H1 (cell line): ENCODE data around the gene B3GALT6. TPM values are rescaled to one million over a fixed set of nuclear protein-coding genes. Genes with fewer than 3 reads are reported as not detected.

Experiments used
- BACH1 ChIP-seq: IDR thresholded peaks from 2 replicates; pipeline ENCODE4 v1.6.1; 2012; ENCODE audit warnings: low read length, improper control_type of control experiment
- E2F6 ChIP-seq: IDR thresholded peaks from 2 replicates; pipeline ENCODE4 v1.6.1; 2012; ENCODE audit warnings: inconsistent platforms
- GABPA ChIP-seq: IDR thresholded peaks from 2 replicates; pipeline ENCODE4 v1.6.1; 2011; ENCODE audit warnings: mild to moderate bottlenecking, low read length, moderate library complexity, borderline replicate concordance; ENCODE audit not compliant: insufficient read depth
- NANOG ChIP-seq: IDR thresholded peaks from 2 replicates; pipeline ENCODE4 v1.6.1; 2011; ENCODE audit warnings: low read length, low read depth, mild to moderate bottlenecking, inconsistent platforms; ENCODE audit not compliant: insufficient read depth, poor library complexity, severe bottlenecking
- POLR2A ChIP-seq, 2 experiments: IDR thresholded peaks; 1 replicate in 1 of 2; 2 replicates in 1 of 2; pipeline ENCODE4 v1.6.1; 2011; ENCODE audit warnings: low read depth in 2 of 2, low read length in 2 of 2, mild to moderate bottlenecking in 2 of 2; ENCODE audit errors: control extremely low read depth in 1 of 2
- SAP30 ChIP-seq: fragments of 300-600 bp; sonication (generic); IDR thresholded peaks from 2 replicates; pipeline ENCODE4 v1.7.1; 2012; ENCODE audit warnings: low read length, moderate library complexity, mild to moderate bottlenecking, inconsistent platforms; ENCODE audit not compliant: insufficient read depth, insufficient replicate concordance
- SIN3A ChIP-seq, 2 experiments: IDR thresholded peaks in 1 of 2; conservative IDR thresholded peaks in 1 of 2; 2 replicates each; pipeline ENCODE4 v1.6.1; 2011 to 2012; ENCODE audit warnings: low read length in 2 of 2, improper control_type of control experiment in 1 of 2, low read depth in 1 of 2, mild to moderate bottlenecking in 1 of 2
- polyA plus RNA-seq, 7 experiments: library from polyadenylated mRNA; depleted of rRNA in 3 of 7; stranded (reverse) in 5 of 7; unstranded in 2 of 7; fragments of >200 nt in 5 of 7; fragments of 200-250 nt in 2 of 7; gene quantifications; 1 replicate in 5 of 7; 2 replicates in 1 of 7; 4 replicates in 1 of 7; pipeline versions ENCODE4 v1.2.1 to v1.2.3, GENCODE V29; 2011 to 2013; ENCODE audit warnings: missing spikeins in 2 of 7, mixed read lengths in 2 of 7
- total RNA-seq: library from RNA; stranded (reverse); fragmentation: NEBNext Ultra II Directional; extraction: Animal tissue kit (Norgen Biotek cat#: 25700); gene quantifications from 2 replicates; pipeline ENCODE4 v1.2.1, GENCODE V29; 2021

B3GALT6 gene
- total and polyA plus RNA-seq, 2 of the 8 experiments (the other 6 are each of a cell fraction or from before 2014, with no cell fraction given), result 18.4 to 20.4 TPM

DNA sequence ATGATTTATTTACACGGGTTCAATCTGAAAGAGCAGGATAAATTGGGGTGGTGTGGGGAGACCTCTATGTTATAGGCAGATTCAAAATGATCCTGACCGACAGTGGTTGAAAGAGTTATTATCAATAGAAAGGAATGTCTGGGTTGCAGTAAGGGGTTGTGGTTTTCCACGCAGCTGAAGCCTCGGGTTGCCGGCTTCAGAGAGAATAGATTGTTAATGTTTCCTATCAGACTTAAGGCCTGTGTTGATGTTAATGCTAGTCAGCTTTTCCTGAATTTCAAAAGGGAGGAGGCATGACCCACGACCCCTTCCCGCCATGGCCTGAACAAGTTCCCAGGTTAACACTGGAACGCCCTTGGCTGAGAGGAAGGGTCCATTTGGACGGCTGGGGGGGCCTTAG lies 43.8 kb downstream of the B3GALT6 start (continued):
- TF ChIP-seq NANOG (no peak), POLR2A (IDR thresholded peaks at IDR 0.05; ENCODE audit: control extremely low read depth in 1 of 2, low read depth in 2 of 2, low read length in 2 of 2) (no peak), BACH1 (no peak), GABPA (no peak), SAP30 (no peak), E2F6 (no peak), SIN3A (conservative IDR thresholded peaks at IDR 0.05 in 1 of 2, IDR thresholded peaks at IDR 0.05 in 1 of 2; ENCODE audit: low read depth in 1 of 2, low read length in 2 of 2) (no peak)
- TF ChIP-seq, all 59 proteins: peak for 0
